SK-N-SH (cell line): ENCODE measurements around the gene AIF1L.

Experiments used
- EP300 ChIP-seq, 2 experiments: IDR thresholded peaks; 2 replicates each; pipeline versions ENCODE4 v1.4.0 to v1.6.1; 2012; ENCODE audit warnings: borderline replicate concordance in 1 of 2, low read depth in 1 of 2, low read length in 1 of 2
- MXI1 ChIP-seq: IDR thresholded peaks from 2 replicates; pipeline ENCODE4 v1.6.1; 2012; ENCODE audit warnings: mild to moderate bottlenecking, low read depth, low read length, improper control_type of control experiment
- NFIC ChIP-seq: IDR thresholded peaks from 2 replicates; pipeline ENCODE4 v1.4.0; 2012; ENCODE audit warnings: borderline replicate concordance
- POLR2AphosphoS5 ChIP-seq: IDR thresholded peaks from 2 replicates; pipeline ENCODE4 v1.6.1; 2012; ENCODE audit warnings: low read depth, low read length
- RAD21 ChIP-seq: IDR thresholded peaks from 2 replicates; pipeline ENCODE4 v1.6.1; 2012; ENCODE audit warnings: mild to moderate bottlenecking, low read length
- REST ChIP-seq: IDR thresholded peaks from 2 replicates; pipeline ENCODE4 v1.6.1; 2012; ENCODE audit warnings: mild to moderate bottlenecking, low read depth, low read length, moderate library complexity
- TAF1 ChIP-seq: IDR thresholded peaks from 2 replicates; pipeline ENCODE4 v1.6.1; 2012; ENCODE audit warnings: low read depth, mild to moderate bottlenecking, low read length, moderate library complexity, borderline replicate concordance
- USF2 ChIP-seq: fragments of 150-350 bp; IDR thresholded peaks from 2 replicates; pipeline ENCODE4 v1.6.1; 2017; ENCODE audit warnings: antibody characterized with exemption, low read length, low read depth, borderline replicate concordance
- TF ChIP-seq, protein P1 (sequence below): fragments of 200-600 bp; sonication (generic); IDR thresholded peaks from 2 replicates; pipeline ENCODE4 v1.6.1; 2017; ENCODE audit warnings: antibody characterized with exemption, mild to moderate bottlenecking, moderate library complexity

DNA sequence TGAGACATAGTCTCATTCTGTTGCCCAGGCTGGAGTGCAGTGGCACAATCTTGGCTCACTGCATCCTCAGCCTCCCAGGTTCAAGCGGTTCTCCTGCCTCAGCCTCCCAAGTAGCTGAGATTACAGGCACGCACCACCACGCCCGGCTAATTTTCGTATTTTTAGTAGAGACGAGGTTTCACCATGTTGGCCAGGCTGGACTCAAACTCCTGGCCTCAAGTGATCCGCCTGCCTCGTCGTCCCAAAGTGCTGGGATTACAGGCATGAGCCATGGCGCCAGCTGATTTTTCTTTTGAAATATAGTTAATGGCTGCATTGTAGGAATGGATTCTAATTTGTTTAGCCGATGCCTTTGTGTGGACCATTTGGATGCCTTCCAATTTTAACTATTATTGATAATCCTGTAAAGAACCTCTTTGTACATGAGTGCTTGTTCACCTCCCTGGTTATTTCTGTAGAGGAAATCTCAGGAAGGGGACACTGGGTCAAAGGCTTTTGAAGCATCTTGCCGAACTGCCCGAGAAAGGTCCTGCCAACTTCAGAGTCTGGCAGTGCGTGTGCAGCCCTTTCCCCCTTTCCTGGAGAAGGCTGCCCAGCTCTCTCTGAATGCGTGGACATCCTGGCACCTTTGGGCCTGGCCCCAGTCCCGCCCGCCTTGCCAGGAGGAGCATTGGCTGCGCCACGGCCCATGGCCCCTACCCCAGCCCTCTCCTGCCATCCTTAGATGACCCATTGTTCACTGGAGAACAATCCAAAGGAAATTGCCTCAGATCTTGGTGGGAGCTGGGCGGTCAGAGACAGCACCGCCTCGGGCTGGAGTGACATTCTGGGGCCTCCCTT is 20.2 kb downstream of the AIF1L start:
- TF ChIP-seq EP300 (IDR thresholded peaks at IDR 0.05; ENCODE audit: borderline replicate concordance in 1 of 2, low read depth in 1 of 2, low read length in 1 of 2) (no peak), RAD21 (no peak), REST (no peak), POLR2AphosphoS5 (no peak), USF2 (no peak), MXI1 (no peak), NFIC (no peak), TAF1 (no peak)
- TF ChIP-seq, protein P1, sequence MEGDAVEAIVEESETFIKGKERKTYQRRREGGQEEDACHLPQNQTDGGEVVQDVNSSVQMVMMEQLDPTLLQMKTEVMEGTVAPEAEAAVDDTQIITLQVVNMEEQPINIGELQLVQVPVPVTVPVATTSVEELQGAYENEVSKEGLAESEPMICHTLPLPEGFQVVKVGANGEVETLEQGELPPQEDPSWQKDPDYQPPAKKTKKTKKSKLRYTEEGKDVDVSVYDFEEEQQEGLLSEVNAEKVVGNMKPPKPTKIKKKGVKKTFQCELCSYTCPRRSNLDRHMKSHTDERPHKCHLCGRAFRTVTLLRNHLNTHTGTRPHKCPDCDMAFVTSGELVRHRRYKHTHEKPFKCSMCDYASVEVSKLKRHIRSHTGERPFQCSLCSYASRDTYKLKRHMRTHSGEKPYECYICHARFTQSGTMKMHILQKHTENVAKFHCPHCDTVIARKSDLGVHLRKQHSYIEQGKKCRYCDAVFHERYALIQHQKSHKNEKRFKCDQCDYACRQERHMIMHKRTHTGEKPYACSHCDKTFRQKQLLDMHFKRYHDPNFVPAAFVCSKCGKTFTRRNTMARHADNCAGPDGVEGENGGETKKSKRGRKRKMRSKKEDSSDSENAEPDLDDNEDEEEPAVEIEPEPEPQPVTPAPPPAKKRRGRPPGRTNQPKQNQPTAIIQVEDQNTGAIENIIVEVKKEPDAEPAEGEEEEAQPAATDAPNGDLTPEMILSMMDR: no peak
